Measurements from ENCODE around the gene GOLGB1.

Gene GOLGB1

GRCh38 chr3:121629601-121630000 lies 119.9 kb downstream of the GOLGB1 start:
- no peak for DNase-seq (ENCODE audit: low read depth in 2 of 2)

GRCh38 chr3:121627622-121628021 lies 121.9 kb downstream of the GOLGB1 start:
- DNase-seq (ENCODE audit: low read depth in 2 of 2): no peak

- no peak for DNase-seq (ENCODE audit: low read depth in 2 of 2)
Measured at GRCh38 chr3:121627211-121627610, 122.3 kb downstream of the GOLGB1 start.

GRCh38 chr3:121626495-121626894 lies 123.0 kb downstream of the GOLGB1 start:
- no peak for DNase-seq (ENCODE audit: low read depth in 2 of 2)

DNA sequence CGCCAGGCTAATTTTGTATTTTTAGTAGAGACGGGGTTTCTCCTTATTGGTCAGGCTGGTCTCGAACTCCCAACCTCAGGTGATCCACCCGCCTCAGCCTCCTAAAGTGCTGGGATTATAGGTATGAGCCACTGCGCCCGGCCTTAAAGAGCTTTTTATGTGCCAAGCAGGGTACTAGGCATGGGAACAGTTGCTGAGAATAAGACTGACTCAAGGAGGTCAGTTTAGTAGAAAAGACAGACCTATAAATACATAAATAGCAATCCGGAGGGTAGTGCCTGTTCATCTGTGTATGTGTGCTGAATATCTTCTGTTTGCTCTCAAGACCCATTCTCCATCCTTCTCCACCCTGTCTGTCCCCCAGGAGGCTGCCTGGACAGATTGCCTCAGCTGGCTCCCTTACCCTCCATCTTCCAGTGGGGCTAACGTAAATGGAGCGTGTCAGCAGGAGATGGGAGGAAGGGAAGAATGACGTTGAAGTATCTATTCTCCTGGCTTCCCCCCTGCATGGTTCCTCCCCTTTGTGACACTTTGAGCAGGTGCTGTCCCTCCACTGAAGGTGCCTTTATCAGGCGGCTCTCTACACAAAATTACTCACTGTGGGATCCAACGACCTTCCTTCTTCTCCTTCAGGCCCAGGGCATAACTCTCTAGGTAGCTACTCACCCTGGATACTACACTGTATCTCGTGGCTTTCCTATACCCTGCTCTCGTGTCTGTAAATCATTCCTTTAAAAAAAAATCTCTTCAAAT lies 125.2 kb downstream of the GOLGB1 start:
- DNase-seq (ENCODE audit: low read depth in 2 of 2): no peak

GRCh38 chr3:121621491-121621890 lies 128.1 kb downstream of the GOLGB1 start:
- no peak for DNase-seq (ENCODE audit: low read depth in 2 of 2)

- no peak for DNase-seq (ENCODE audit: low read depth in 2 of 2)
Measured at GRCh38 chr3:121619691-121620090, 129.8 kb downstream of the GOLGB1 start.
